SK-N-MC (cell line): ENCODE results near the gene LRRC3B.

ENCODE experiments used
- EZH2 ChIP-seq: fragments of 200-600 bp; sonication (generic); IDR thresholded peaks from one replicate; pipeline ENCODE4 v1.6.1; 2017; ENCODE audit warnings: antibody characterized with exemption
- POLR2AphosphoS5 ChIP-seq: IDR thresholded peaks from 2 replicates; pipeline ENCODE4 v1.6.1; 2012; ENCODE audit warnings: mild to moderate bottlenecking, low read depth, low read length, borderline replicate concordance

GRCh38 chr3:26712211-26713026 lies 89.8 kb downstream of the LRRC3B start:
- no peak for TF ChIP-seq EZH2
- TF ChIP-seq POLR2AphosphoS5 = no peak
